ENCODE results near the gene PIGW.

Gene PIGW

DNA sequence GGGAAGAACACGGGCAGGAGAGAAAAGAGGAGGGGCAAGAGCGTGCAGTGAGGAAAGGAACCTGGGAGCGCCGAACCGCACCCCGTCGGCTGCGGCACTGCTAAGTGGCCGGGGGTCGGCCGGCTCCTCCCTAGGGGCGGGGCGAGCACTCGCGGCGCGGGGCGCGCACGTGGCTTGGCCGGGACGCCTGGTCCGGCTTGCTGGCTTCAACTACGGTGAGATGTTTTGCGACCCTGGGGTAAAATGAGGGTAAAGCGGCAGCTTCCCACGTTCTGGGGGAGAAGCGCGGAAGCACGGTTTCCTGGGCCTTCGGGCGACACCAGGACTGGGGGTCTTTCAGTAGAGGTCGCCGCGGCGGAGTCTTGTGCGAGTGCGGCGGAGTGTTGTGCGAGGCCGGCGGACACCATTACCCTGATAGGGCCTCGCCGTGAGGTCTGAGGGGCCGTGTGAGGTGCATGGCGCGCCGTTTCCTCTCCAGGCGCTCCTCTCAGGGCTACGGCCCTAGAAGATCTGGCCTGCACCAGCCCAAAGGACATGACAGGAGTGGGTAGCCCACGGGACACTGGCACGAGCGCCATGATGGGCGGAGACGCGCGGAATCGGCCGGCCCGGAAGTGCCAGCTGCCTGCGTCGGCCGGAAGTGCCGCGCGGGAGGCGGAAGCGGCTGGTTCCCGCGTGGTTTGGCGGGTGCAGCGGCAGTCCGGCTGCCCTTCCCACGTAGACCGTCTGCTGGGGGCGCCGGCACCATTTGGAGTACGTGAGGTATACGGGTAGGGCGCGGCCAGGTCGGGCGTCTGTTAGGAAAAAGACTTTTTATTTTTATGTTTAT lies at the start of gene PIGW, which contains the start of gene MYO19:
TSS of gene PIGW (plus strand) at position 148 of the 829 bp plus-strand sequence. CDS start 2,115 bp downstream, outside the sequence.
TSS of gene MYO19 (minus strand) at position 29 of the 829 bp plus-strand sequence. CDS start 2,330 bp downstream, outside the sequence.
- H3K36me3 Mint-ChIP-seq, result peaks cover 4% of the 10 kb centered on the region
- peak within 1 kb of the TSS; percentile 99 for H3K4me3 Mint-ChIP-seq
- peak within 1 kb of the TSS; percentile 99 for H3K27ac Mint-ChIP-seq
- peaks cover 30% of the 10 kb centered on the region for H3K4me1 Mint-ChIP-seq (ENCODE audit: low read depth)
- H3K9me3 Mint-ChIP-seq (ENCODE audit: low read depth), result no peaks in the 10 kb centered on the region
- H3K27me3 Mint-ChIP-seq, result no peaks in the 10 kb centered on the region

DNA sequence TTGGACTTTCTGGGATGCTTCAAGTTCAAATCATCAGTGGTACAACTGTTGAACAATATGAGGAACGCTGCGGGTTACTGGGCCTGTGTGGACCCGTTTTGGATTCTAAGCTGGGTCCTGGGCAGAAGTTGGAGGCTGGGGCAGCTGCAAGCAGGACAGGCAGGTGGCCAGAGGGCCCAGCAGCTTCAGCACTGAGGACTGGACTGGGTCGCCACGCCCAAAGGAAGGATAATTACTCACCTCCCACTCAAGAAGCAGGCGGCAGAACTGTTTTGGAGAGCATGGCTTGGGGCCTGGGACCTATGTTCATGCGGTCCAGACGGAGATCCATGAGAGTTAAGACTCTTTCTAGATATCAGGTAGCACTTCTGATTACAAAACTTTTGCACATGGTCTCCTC lies 49.8 kb upstream of the PIGW start:
- H3K4me1 Mint-ChIP-seq (ENCODE audit: low read depth), result peaks cover 41% of the 10 kb centered on the region
- peak overlapping the region; percentile 46 for H3K4me3 Mint-ChIP-seq
- H3K9me3 Mint-ChIP-seq (ENCODE audit: low read depth), result no peaks in the 10 kb centered on the region
- peaks cover 10% of the 10 kb centered on the region for H3K27me3 Mint-ChIP-seq
- H3K27ac Mint-ChIP-seq, result peak overlapping the region; percentile 34
- H3K36me3 Mint-ChIP-seq, result peaks cover 14% of the 10 kb centered on the region

GRCh38 chr17:36485805-36486203 lies 49.0 kb upstream of the PIGW start:
- Mint-ChIP-seq H3K4me3 (peak overlapping the region; percentile 99), H3K27ac (peak overlapping the region; percentile 100), H3K4me1 (ENCODE audit: low read depth) (peaks cover 46% of the 10 kb centered on the region), H3K27me3 (peaks cover 10% of the 10 kb centered on the region), H3K9me3 (ENCODE audit: low read depth) (no peaks in the 10 kb centered on the region), H3K36me3 (peaks cover 16% of the 10 kb centered on the region)

- Mint-ChIP-seq H3K4me1 (ENCODE audit: low read depth) (peaks cover 51% of the 10 kb centered on the region), H3K27me3 (peaks cover 8% of the 10 kb centered on the region), H3K9me3 (ENCODE audit: low read depth) (no peaks in the 10 kb centered on the region), H3K27ac (peak within 1 kb of the TSS; percentile 100), H3K36me3 (peaks cover 16% of the 10 kb centered on the region), H3K4me3 (peak within 1 kb of the TSS; percentile 99)
Measured at GRCh38 chr17:36486204-36487194, 48.3 kb upstream of the PIGW start, which contains the start of gene ZNHIT3. Gene ZNHIT3 (plus strand): TSS chr17:36486681. CDS start chr17:36486700, 19 bp downstream.

DNA sequence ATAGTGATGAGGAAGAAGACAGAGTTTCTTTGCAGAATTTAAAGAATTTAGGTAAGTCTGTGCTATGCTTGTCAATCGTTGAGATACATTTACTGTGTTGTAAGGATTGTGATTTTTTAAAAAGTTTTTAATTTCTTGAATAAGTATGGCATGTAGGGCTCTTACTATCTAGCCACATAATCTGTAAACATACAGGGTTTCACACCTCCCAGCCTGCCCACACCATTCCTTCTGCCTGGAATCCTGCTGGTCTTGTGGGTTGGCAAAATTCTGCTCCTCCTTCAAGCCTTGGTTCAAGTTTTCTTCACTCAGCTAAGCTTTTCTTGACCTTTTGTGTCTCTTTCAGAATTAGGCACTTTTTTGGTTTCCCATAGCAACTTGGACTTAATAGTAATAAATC lies 40.8 kb upstream of the PIGW start:
- peaks cover 11% of the 10 kb centered on the region for H3K36me3 Mint-ChIP-seq

DNA sequence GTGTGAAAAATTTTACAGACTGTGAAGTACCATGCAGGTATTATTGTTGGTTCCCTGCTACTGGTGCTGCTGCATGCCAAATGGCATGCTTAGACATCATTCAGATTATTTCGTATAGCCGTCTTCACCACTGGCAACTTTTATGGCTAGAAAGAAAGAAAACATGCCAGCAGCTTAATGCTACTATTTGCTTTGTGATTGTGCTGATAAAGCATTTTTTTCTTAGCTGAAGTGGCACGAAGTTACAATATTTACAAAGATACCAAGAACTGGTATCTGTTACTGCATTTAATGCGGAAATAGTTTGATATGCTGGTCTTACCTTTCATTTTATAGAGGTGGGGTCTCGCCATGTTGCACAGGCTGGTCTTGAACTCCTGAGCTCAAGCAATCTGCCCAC lies 40.1 kb upstream of the PIGW start:
- Mint-ChIP-seq H3K27ac (no peak overlapping the region), H3K4me3 (no peak overlapping the region), H3K27me3 (no peaks in the 10 kb centered on the region), H3K36me3 (peaks cover 6% of the 10 kb centered on the region), H3K4me1 (ENCODE audit: low read depth) (peaks cover 23% of the 10 kb centered on the region), H3K9me3 (ENCODE audit: low read depth) (no peaks in the 10 kb centered on the region)

More for the DNA sequence above, 40.8 kb upstream of the PIGW start:
- Mint-ChIP-seq H3K27me3 (no peaks in the 10 kb centered on the region), H3K9me3 (ENCODE audit: low read depth) (no peaks in the 10 kb centered on the region), H3K4me3 (no peak overlapping the region), H3K4me1 (ENCODE audit: low read depth) (peaks cover 29% of the 10 kb centered on the region), H3K27ac (peak overlapping the region; percentile 76)

DNA sequence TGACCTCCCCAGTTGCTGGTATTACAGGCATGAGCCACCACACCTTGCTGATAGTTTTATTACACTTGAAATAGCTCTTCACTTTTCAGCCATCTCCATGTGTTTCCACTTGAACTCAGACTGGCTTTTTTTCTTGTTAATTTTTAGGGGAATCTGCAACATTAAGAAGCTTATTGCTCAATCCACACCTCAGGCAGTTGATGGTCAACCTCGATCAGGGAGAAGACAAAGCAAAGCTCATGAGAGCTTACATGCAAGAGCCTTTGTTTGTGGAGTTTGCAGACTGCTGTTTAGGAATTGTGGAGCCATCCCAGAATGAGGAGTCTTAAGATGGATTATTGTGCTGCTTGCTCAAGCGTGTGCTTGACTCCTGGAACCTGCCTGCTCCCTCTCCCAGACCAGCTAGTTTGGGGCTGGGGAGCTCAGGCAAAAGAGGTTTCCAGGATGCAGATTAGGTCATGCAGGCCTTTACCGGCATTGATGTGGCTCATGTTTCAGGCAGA lies 39.7 kb upstream of the PIGW start:
- H3K9me3 Mint-ChIP-seq (ENCODE audit: low read depth), result no peaks in the 10 kb centered on the region
- H3K27me3 Mint-ChIP-seq, result no peaks in the 10 kb centered on the region
- no peak overlapping the region for H3K27ac Mint-ChIP-seq
- H3K36me3 Mint-ChIP-seq, result peaks cover 4% of the 10 kb centered on the region
- H3K4me1 Mint-ChIP-seq (ENCODE audit: low read depth), result peaks cover 19% of the 10 kb centered on the region
- no peak overlapping the region for H3K4me3 Mint-ChIP-seq

DNA sequence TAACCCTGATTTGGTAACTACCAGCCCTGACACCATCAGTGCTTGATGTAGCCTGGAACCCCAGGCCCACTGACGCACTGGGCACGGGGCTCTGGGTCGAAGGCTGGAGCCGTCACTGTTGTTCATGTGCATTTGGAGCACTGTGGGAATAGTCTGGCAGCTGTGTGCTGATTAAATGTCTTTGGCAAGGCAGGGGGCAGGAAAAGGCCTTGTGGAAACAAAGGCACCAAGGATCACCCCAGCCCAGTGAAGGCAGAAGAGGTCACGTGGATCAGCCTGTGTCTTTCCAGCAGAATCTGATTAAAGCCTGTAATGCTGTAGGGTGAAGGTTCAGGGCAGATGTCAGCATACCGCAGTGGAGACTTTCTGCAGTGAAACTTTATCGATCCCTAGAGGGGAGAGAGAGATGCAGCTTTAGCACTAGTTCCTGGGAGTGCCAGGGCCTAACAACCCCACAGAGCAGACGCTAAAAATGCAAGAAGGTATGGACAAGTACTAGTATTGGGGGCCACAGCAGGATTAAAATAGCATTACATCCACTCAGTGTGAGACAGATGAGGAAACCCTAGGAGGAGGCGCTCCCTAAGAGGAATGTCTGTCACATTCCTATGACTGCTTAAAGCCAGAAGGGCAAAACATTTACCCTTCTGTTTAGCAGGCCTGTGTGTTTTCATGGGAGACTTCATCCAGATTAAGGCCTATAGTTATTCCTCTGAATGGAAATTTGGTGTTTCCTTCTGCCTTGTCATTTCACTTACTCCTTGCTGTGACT lies 38.6 kb upstream of the PIGW start:
- peaks cover 2% of the 10 kb centered on the region for H3K36me3 Mint-ChIP-seq
- no peaks in the 10 kb centered on the region for H3K9me3 Mint-ChIP-seq (ENCODE audit: low read depth)
- no peaks in the 10 kb centered on the region for H3K27me3 Mint-ChIP-seq
- H3K4me1 Mint-ChIP-seq (ENCODE audit: low read depth), result peaks cover 13% of the 10 kb centered on the region
- peak overlapping the region; percentile 54 for H3K27ac Mint-ChIP-seq
- H3K4me3 Mint-ChIP-seq, result no peak overlapping the region

- Mint-ChIP-seq H3K9me3 (ENCODE audit: low read depth) (no peaks in the 10 kb centered on the region), H3K27me3 (no peaks in the 10 kb centered on the region), H3K4me3 (no peak overlapping the region), H3K4me1 (ENCODE audit: low read depth) (no peaks in the 10 kb centered on the region), H3K27ac (no peak overlapping the region), H3K36me3 (peaks cover 4% of the 10 kb centered on the region)
Measured at GRCh38 chr17:36498155-36498554, 36.6 kb upstream of the PIGW start.

DNA sequence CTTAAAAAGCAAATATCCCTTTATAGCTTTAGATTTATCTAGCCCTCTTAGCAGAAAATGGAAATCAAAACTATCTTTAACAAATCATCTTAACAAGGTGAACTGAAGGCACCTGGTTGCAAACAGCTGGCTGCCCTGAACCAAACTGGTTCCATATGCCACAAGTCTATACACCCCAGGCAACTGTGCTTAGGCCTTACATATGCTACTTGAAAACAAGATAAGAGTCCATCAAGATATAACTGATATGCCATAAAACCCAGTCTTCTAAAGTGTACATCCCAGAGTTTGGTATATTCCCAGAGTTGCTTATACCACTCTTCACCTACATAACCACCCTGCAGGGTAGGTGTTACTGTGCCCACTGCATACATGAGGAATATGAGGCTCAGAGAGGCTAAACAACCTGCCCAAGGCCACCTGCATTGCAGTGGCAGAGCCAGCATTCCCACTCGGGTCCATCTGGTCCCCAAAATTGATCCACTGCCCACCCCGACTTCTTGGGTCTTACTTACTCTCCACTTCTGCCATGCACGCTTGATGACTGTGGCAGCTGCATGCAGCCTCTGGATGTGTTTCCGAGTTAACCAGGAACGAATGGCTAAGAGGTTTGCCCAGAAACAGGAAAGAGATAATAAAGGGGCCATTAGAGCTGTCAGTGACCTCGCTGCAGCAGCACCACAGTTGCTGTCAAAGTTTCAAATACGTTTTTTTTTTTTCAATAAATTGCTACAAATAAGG lies 36.1 kb upstream of the PIGW start:
- Mint-ChIP-seq H3K27me3 (no peaks in the 10 kb centered on the region), H3K27ac (peak overlapping the region; percentile 34), H3K9me3 (ENCODE audit: low read depth) (no peaks in the 10 kb centered on the region), H3K4me1 (ENCODE audit: low read depth) (no peaks in the 10 kb centered on the region), H3K4me3 (no peak overlapping the region), H3K36me3 (peaks cover 6% of the 10 kb centered on the region)

GRCh38 chr17:36500745-36501225 lies 34.0 kb upstream of the PIGW start:
- no peaks in the 10 kb centered on the region for H3K9me3 Mint-ChIP-seq (ENCODE audit: low read depth)
- H3K4me1 Mint-ChIP-seq (ENCODE audit: low read depth), result no peaks in the 10 kb centered on the region

DNA sequence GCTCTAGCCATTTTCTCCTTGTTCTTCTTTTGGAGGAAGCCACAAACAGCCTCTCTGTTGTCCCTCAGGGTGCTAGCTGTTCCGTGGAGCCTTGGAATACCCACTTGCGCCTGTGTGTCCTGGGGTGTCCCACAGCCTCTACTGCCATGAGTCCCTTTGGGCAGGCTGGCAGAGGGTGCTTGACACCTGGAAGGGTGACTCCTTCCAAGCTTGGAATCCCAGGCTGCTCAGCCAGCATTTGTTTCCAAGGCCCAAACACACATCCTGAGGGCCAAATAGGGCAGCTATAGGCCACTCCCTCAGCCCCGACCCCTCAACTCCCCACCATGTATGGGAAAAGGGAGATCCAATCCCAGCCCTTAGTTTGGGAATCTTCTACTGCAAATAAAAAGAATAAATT lies 33.4 kb upstream of the PIGW start:
- Mint-ChIP-seq H3K27me3 (no peaks in the 10 kb centered on the region), H3K4me3 (no peak overlapping the region), H3K27ac (no peak overlapping the region), H3K36me3 (peaks cover 12% of the 10 kb centered on the region), H3K9me3 (ENCODE audit: low read depth) (no peaks in the 10 kb centered on the region), H3K4me1 (ENCODE audit: low read depth) (no peaks in the 10 kb centered on the region)

More at GRCh38 chr17:36500745-36501225, 34.0 kb upstream of the PIGW start:
- H3K4me3 Mint-ChIP-seq, result no peak overlapping the region
- no peaks in the 10 kb centered on the region for H3K27me3 Mint-ChIP-seq
- peaks cover 10% of the 10 kb centered on the region for H3K36me3 Mint-ChIP-seq
- H3K27ac Mint-ChIP-seq, result no peak overlapping the region

GRCh38 chr17:36501963-36502362 lies 32.8 kb upstream of the PIGW start:
- Mint-ChIP-seq H3K27me3 (no peaks in the 10 kb centered on the region), H3K36me3 (peaks cover 12% of the 10 kb centered on the region), H3K4me1 (ENCODE audit: low read depth) (no peaks in the 10 kb centered on the region), H3K4me3 (no peak overlapping the region), H3K9me3 (ENCODE audit: low read depth) (no peaks in the 10 kb centered on the region), H3K27ac (peak overlapping the region; percentile 64)
